Measurements from ENCODE around the gene POLE. TPM values are rescaled to one million over a fixed set of nuclear protein-coding genes. Genes with fewer than 3 reads are reported as not detected.

The POLE gene
- total and polyA plus RNA-seq, 8 donors, result 29.2 to 60.5 (median 56.0) TPM

DNA sequence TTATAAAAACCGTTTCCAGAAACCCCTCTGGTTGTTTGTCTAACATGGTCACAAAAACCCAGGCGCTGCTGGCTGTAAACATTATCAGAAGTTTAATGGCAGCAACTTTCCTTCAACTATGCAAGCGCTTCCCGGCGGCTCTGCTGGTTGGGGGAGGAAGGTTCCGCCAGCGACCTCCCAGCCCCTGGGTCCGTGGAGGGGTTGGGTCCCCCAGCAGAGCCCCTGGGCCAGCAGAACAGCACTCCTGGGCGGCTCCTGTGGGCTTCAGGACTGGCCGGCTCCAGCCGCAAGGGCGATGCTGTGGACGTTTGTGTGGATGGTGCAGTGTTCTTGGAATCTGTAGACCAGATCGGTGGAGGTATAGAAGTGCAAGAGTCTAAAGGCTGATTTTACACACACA lies 102.7 kb downstream of the POLE start:
- no peak overlapping the region for H3K27ac ChIP-seq
- H3K4me3 ChIP-seq, result no peak overlapping the region
- TF ChIP-seq, protein P1, sequence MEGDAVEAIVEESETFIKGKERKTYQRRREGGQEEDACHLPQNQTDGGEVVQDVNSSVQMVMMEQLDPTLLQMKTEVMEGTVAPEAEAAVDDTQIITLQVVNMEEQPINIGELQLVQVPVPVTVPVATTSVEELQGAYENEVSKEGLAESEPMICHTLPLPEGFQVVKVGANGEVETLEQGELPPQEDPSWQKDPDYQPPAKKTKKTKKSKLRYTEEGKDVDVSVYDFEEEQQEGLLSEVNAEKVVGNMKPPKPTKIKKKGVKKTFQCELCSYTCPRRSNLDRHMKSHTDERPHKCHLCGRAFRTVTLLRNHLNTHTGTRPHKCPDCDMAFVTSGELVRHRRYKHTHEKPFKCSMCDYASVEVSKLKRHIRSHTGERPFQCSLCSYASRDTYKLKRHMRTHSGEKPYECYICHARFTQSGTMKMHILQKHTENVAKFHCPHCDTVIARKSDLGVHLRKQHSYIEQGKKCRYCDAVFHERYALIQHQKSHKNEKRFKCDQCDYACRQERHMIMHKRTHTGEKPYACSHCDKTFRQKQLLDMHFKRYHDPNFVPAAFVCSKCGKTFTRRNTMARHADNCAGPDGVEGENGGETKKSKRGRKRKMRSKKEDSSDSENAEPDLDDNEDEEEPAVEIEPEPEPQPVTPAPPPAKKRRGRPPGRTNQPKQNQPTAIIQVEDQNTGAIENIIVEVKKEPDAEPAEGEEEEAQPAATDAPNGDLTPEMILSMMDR (IDR thresholded peaks at IDR 0.05), result no peak
- ATAC-seq (no peak), DNase-seq (peak in 1 of 4 donors; percentile 67)
- intact Hi-C loops (cut with DNase I), result no loop called here
- no peaks in the 10 kb centered on the region for H3K9me3 ChIP-seq
- peaks cover 0 to 9% of the 10 kb centered on the region in 2 donors for H3K36me3 ChIP-seq
- no peaks in the 10 kb centered on the region for H3K27me3 ChIP-seq
- peaks cover 0 to 1% of the 10 kb centered on the region in 2 donors for H3K4me1 ChIP-seq

DNA sequence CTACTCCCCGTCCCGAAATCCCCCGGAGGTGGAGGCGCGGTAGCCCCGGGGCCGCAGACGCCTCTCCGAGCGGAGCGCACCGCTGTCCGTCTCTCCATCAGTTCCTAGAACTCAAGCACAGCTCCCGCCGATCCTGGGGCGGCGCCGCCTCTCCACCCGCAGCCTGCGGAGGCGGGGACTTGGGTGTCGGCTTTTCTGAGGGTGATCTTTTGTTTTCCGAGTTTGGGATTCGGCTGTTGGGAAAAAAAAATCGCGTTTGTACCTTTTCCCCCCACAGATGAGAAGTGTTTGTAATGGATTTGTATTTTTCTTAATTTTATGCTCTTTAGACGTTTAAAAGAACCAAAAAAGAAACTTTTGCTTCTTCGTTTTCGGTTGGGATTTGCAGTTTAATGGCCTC lies 103.4 kb downstream of the POLE start:
- intact Hi-C loops (cut with DNase I), result no loop called here
- ATAC-seq (no peak), DNase-seq (no peak)
- Histone ChIP-seq H3K27me3 (no peaks in the 10 kb centered on the region), H3K36me3 (peaks cover 0 to 10% of the 10 kb centered on the region in 2 donors), H3K9me3 (no peaks in the 10 kb centered on the region), H3K4me3 (no peak overlapping the region), H3K4me1 (peaks cover 0 to 4% of the 10 kb centered on the region in 2 donors), H3K27ac (no peak overlapping the region)
- TF ChIP-seq, protein P1 (IDR thresholded peaks at IDR 0.05), result no peak

- intact Hi-C loops (cut with DNase I), result no loop called here
- Histone ChIP-seq H3K36me3 (peaks cover 0 to 13% of the 10 kb centered on the region in 2 donors), H3K4me1 (peaks cover 0 to 4% of the 10 kb centered on the region in 2 donors), H3K27ac (no peak overlapping the region), H3K4me3 (no peak overlapping the region), H3K9me3 (no peaks in the 10 kb centered on the region), H3K27me3 (no peaks in the 10 kb centered on the region)
- ATAC-seq (no peak), DNase-seq (no peak)
- TF ChIP-seq, protein P1 (IDR thresholded peaks at IDR 0.05), result no peak
Observed at GRCh38 chr12:132583411-132583710, 103.8 kb downstream of the POLE start.

DNA sequence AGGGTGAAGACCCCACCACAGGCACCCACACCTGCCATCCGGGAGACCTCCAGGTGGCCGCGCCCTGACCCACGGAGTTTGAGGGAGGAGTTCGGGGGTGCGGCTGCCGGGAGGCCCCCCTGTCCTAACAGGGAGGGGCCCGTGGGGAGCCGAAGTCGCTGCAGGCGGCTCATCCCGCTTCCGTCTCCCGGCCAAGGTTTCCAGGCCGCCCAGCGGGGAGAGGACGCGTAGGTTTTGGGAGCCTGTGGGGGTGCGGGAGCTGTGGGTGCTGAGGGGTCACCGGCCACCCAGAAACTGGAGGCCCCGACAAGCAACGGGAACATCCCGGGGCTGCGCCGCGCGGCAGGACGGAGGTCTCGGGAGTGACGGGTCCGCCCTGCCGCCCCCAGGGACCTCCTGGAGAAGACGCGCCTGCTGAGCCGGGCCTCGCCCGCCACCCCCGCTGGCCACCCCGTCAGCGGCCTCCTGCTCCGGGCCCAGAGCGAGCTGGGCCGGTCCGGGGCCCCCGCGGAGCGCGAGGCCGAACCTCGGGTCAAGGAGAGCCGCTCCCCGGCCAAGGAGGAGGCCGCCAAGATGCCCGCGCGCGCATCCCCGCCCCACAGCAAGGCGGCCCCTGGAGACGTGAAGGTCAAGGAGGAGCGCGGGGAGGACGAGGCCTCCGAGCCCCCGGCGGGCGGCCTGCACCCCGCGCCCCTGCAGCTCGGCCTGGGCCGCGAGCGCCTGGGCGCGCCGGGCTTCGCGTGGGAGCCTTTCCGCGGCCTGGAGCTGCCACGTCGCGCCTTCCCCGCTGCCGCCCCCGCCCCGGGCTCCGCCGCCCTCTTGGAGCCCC lies 104.3 kb downstream of the POLE start:
- Histone ChIP-seq H3K36me3 (peaks cover 0 to 17% of the 10 kb centered on the region in 2 donors), H3K27me3 (no peaks in the 10 kb centered on the region), H3K27ac (no peak overlapping the region), H3K4me1 (peaks cover 0 to 4% of the 10 kb centered on the region in 2 donors), H3K4me3 (peak overlapping the region; percentile 9 to 19), H3K9me3 (no peaks in the 10 kb centered on the region)
- ATAC-seq (no peak), DNase-seq (no peak)
- intact Hi-C loops (cut with DNase I), result no loop called here
- TF ChIP-seq, protein P1 (IDR thresholded peaks at IDR 0.05), result no peak

DNA sequence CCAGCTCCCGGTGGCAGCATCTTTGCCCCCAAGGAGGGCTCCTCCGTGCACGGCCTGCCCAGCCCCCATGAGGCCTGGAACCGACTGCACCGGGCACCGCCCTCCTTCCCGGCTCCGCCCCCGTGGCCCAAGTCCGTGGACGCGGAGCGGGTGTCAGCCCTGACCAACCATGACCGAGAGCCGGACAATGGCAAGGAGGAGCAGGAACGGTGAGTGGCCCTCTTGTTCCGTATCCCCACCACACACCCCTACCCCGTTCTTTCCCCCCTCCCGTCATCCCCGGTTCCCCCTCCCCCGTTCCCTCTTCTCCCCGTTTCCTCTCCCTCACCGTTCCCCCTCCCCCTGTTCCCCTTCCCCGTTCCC lies 105.1 kb downstream of the POLE start:
- no peak for DNase-seq
- TF ChIP-seq, protein P1 (IDR thresholded peaks at IDR 0.05), result no peak
- H3K36me3 ChIP-seq, result peaks cover 0 to 25% of the 10 kb centered on the region in 2 donors

More for the DNA sequence above, 105.1 kb downstream of the POLE start:
- Histone ChIP-seq H3K4me3 (no peak overlapping the region), H3K9me3 (no peaks in the 10 kb centered on the region), H3K27me3 (no peaks in the 10 kb centered on the region), H3K4me1 (peaks cover 0 to 4% of the 10 kb centered on the region in 2 donors), H3K27ac (no peak overlapping the region)
- peak; percentile 34 for ATAC-seq
- intact Hi-C loops (cut with DNase I), result no loop called here
